BLaER1 (cell line): ENCODE measurements around the gene QSOX2.
"Not testable (repeated sequence)": the region's sequence is repeated elsewhere in the genome, so short reads cannot be mapped to it uniquely, and the experiment has no call there.

Experiments
- H3K27ac ChIP-seq: shearing (Covaris generic); formaldehyde crosslinking; 2 replicates; pipeline ENCODE4 v1.8.1; 2022
- H3K27me3 ChIP-seq: shearing (Covaris generic); formaldehyde crosslinking; 2 replicates; pipeline ENCODE4 v1.8.1; 2022
- H3K36me3 ChIP-seq: shearing (Covaris generic); formaldehyde crosslinking; 2 replicates; pipeline ENCODE4 v1.8.1; 2022
- H3K4me1 ChIP-seq: shearing (Covaris generic); formaldehyde crosslinking; 2 replicates; pipeline ENCODE4 v1.8.1; 2022
- H3K4me2 ChIP-seq: shearing (Covaris generic); formaldehyde crosslinking; 2 replicates; pipeline ENCODE4 v1.8.1; 2022
- H3K4me3 ChIP-seq: shearing (Covaris generic); formaldehyde crosslinking; 2 replicates; pipeline ENCODE4 v1.8.1; 2022
- H3K9ac ChIP-seq: shearing (Covaris generic); formaldehyde crosslinking; 2 replicates; pipeline ENCODE4 v1.8.1; 2022
- H3K9me3 ChIP-seq: shearing (Covaris generic); formaldehyde crosslinking; 2 replicates; pipeline ENCODE4 v1.8.1; 2022
- H4K20me1 ChIP-seq: shearing (Covaris generic); formaldehyde crosslinking; 2 replicates; pipeline ENCODE4 v1.8.1; 2022
- Cebpa-rat ChIP-seq: shearing (Covaris generic); IDR thresholded peaks from 2 replicates; pipeline ENCODE4 v1.8.1; 2022

The QSOX2 gene

GRCh38 chr9:136274786-136275654 lies 29.4 kb upstream of the QSOX2 start:
- Histone ChIP-seq H4K20me1 (no peaks in the 10 kb centered on the region), H3K4me3 (no peak overlapping the region), H3K27me3 (no peaks in the 10 kb centered on the region), H3K4me1 (peaks cover 13% of the 10 kb centered on the region), H3K4me2 (no peak overlapping the region), H3K9me3 (no peaks in the 10 kb centered on the region), H3K9ac (no peak overlapping the region), H3K36me3 (no peaks in the 10 kb centered on the region), H3K27ac (no peak overlapping the region)
- TF ChIP-seq Cebpa-rat, result no peak

- H3K4me2 ChIP-seq, result no peak overlapping the region
- H3K9ac ChIP-seq, result no peak overlapping the region
Observed at GRCh38 chr9:136273921-136274785, 28.5 kb upstream of the QSOX2 start.

GRCh38 chr9:136273244-136273865 lies 27.7 kb upstream of the QSOX2 start:
- Histone ChIP-seq H3K9me3 (no peaks in the 10 kb centered on the region), H3K4me1 (peaks cover 15% of the 10 kb centered on the region), H3K9ac (no peak overlapping the region), H3K4me3 (no peak overlapping the region), H3K27ac (no peak overlapping the region), H4K20me1 (no peaks in the 10 kb centered on the region), H3K4me2 (no peak overlapping the region), H3K27me3 (no peaks in the 10 kb centered on the region), H3K36me3 (no peaks in the 10 kb centered on the region)
- no peak for TF ChIP-seq Cebpa-rat

More at GRCh38 chr9:136273921-136274785, 28.5 kb upstream of the QSOX2 start:
- Histone ChIP-seq H4K20me1 (no peaks in the 10 kb centered on the region), H3K4me1 (peaks cover 9% of the 10 kb centered on the region; the same call in 1 of the 2 replicates), H3K27ac (no peak overlapping the region), H3K27me3 (no peaks in the 10 kb centered on the region), H3K4me3 (no peak overlapping the region), H3K9me3 (no peaks in the 10 kb centered on the region), H3K36me3 (no peaks in the 10 kb centered on the region)
- no peak for TF ChIP-seq Cebpa-rat

- Histone ChIP-seq H3K27ac (no peak overlapping the region), H3K4me1 (peaks cover 35% of the 10 kb centered on the region), H4K20me1 (no peaks in the 10 kb centered on the region), H3K9me3 (no peaks in the 10 kb centered on the region), H3K9ac (no peak overlapping the region), H3K4me2 (no peak overlapping the region), H3K27me3 (no peaks in the 10 kb centered on the region), H3K4me3 (no peak overlapping the region), H3K36me3 (no peaks in the 10 kb centered on the region)
- TF ChIP-seq Cebpa-rat, result no peak
Observed at GRCh38 chr9:136270173-136270705, 24.6 kb upstream of the QSOX2 start.

GRCh38 chr9:136268735-136269134 lies 23.1 kb upstream of the QSOX2 start:
- Histone ChIP-seq H3K4me2 (peak overlapping the region; percentile 93), H3K27me3 (no peaks in the 10 kb centered on the region), H3K4me1 (peaks cover 51% of the 10 kb centered on the region)

GRCh38 chr9:136268318-136268717 lies 22.7 kb upstream of the QSOX2 start:
- TF ChIP-seq Cebpa-rat, result no peak
- Histone ChIP-seq H3K4me2 (peak overlapping the region; percentile 93), H3K4me1 (peaks cover 55% of the 10 kb centered on the region), H3K36me3 (no peaks in the 10 kb centered on the region), H3K9ac (peak overlapping the region; percentile 75), H3K27me3 (no peaks in the 10 kb centered on the region), H3K9me3 (no peaks in the 10 kb centered on the region), H3K4me3 (peak overlapping the region; percentile 64; the same call in 1 of the 2 replicates), H3K27ac (peak overlapping the region; percentile 79; the same call in 1 of the 2 replicates), H4K20me1 (no peaks in the 10 kb centered on the region)

More at GRCh38 chr9:136268735-136269134, 23.1 kb upstream of the QSOX2 start:
- no peaks in the 10 kb centered on the region for H3K9me3 ChIP-seq
- H3K27ac ChIP-seq, result no peak overlapping the region
- H3K9ac ChIP-seq, result no peak overlapping the region
- TF ChIP-seq Cebpa-rat, result no peak
- no peaks in the 10 kb centered on the region for H3K36me3 ChIP-seq
- H4K20me1 ChIP-seq, result no peaks in the 10 kb centered on the region
- H3K4me3 ChIP-seq, result no peak overlapping the region

GRCh38 chr9:136267261-136268111 lies 21.9 kb upstream of the QSOX2 start:
- Histone ChIP-seq H3K4me3 (peak overlapping the region; percentile 64), H3K27me3 (no peaks in the 10 kb centered on the region), H3K9me3 (no peaks in the 10 kb centered on the region), H3K4me2 (peak overlapping the region; percentile 93), H3K9ac (peak overlapping the region; percentile 75), H3K4me1 (peaks cover 63% of the 10 kb centered on the region), H4K20me1 (no peaks in the 10 kb centered on the region), H3K27ac (peak overlapping the region; percentile 79), H3K36me3 (no peaks in the 10 kb centered on the region)
- TF ChIP-seq Cebpa-rat, result no peak

- not testable (repeated sequence) for H3K36me3 ChIP-seq, H3K4me3 ChIP-seq, H3K9ac ChIP-seq, H4K20me1 ChIP-seq, H3K27ac ChIP-seq, H3K9me3 ChIP-seq, H3K27me3 ChIP-seq
- H3K4me1 ChIP-seq, result peaks cover 71% of the 10 kb centered on the region
- H3K4me2 ChIP-seq, result peak overlapping the region; percentile 93
Observed at GRCh38 chr9:136266641-136267040, 21.0 kb upstream of the QSOX2 start.
